Thymus (tissue), 11 donors: ENCODE results near the gene MAP7D1. TPM values are rescaled to one million over a fixed set of nuclear protein-coding genes. Genes with fewer than 3 reads are reported as not detected.
A peak's percentile ranks its signal among the peaks of the same experiment; 100 is the strongest.

Experiments used
- DNase-seq, 9 donors: peaks; one replicate each; pipeline ENCODE4 v3.0.0-alpha.2; 2013; ENCODE audit warnings: low spot score in 9 of 9, low read depth in 6 of 9, missing footprints in 1 of 9
- H3K27ac ChIP-seq, 2 donors: one replicate each; pipeline ENCODE4 v1.5.1; 2013; ENCODE audit warnings: control low read depth in 1 of 2, low read depth in 1 of 2, low read length in 1 of 2, mild to moderate bottlenecking in 1 of 2, moderate library complexity in 1 of 2
- H3K27me3 ChIP-seq, 2 donors: one replicate each; pipeline ENCODE4 v1.5.1; 2013; ENCODE audit warnings: low read length in 1 of 2; ENCODE audit not compliant: control insufficient read depth in 2 of 2, insufficient read depth in 1 of 2
- H3K36me3 ChIP-seq, 2 donors: one replicate each; pipeline ENCODE4 v1.5.1; 2013; ENCODE audit warnings: low read length in 1 of 2, mild to moderate bottlenecking in 1 of 2, moderate library complexity in 1 of 2; ENCODE audit not compliant: control insufficient read depth in 2 of 2, insufficient read depth in 2 of 2
- H3K4me1 ChIP-seq, 2 donors: one replicate each; pipeline ENCODE4 v1.5.1; 2013; ENCODE audit warnings: low read length in 2 of 2; ENCODE audit not compliant: control insufficient read depth in 2 of 2, insufficient read depth in 2 of 2
- H3K4me3 ChIP-seq, 2 donors: one replicate each; pipeline ENCODE4 v1.5.1; 2013; ENCODE audit warnings: low read length in 2 of 2, control low read depth in 1 of 2, mild to moderate bottlenecking in 1 of 2
- H3K9me3 ChIP-seq, 2 donors: one replicate each; pipeline ENCODE4 v1.5.1; 2013; ENCODE audit warnings: low read length in 1 of 2, mild to moderate bottlenecking in 1 of 2; ENCODE audit not compliant: control insufficient read depth in 2 of 2, insufficient read depth in 1 of 2
- WGBS: extraction: QIAGEN DNeasy Blood & Tissue Kit; methylation state at CpG from one replicate; pipeline ENCODE4 v1.1.7; 2013; 5-methylcytosine and 5-hydroxymethylcytosine counted together
- polyA plus RNA-seq: library from polyadenylated mRNA; stranded (reverse); fragments of 200-250 nt; gene quantifications from one replicate; pipeline ENCODE4 v1.2.3, GENCODE V29; 2013
- total RNA-seq: library from RNA; stranded (reverse); fragments of 120-200 nt; gene quantifications from one replicate; pipeline ENCODE4 v1.2.4, GENCODE V29; 2013
- donor health status: healthy.

The MAP7D1 gene
- total and polyA plus RNA-seq, 2 donors: 31.9 to 68.6 TPM

- Histone ChIP-seq H3K36me3 (peaks cover 27 to 33% of the 10 kb centered on the region in 2 donors), H3K27ac (peak overlapping the region in 1 of 2 donors; percentile 62), H3K4me3 (no peak overlapping the region), H3K9me3 (no peaks in the 10 kb centered on the region), H3K27me3 (no peaks in the 10 kb centered on the region), H3K4me1 (no peaks in the 10 kb centered on the region)
- WGBS: 73% methylated on average over 7 of the region's 7 CpGs
- peak in 1 of 9 donors; percentile 28 for DNase-seq
Observed at GRCh38 chr1:36134505-36135329, 21.2 kb upstream of the MAP7D1 start.

DNA sequence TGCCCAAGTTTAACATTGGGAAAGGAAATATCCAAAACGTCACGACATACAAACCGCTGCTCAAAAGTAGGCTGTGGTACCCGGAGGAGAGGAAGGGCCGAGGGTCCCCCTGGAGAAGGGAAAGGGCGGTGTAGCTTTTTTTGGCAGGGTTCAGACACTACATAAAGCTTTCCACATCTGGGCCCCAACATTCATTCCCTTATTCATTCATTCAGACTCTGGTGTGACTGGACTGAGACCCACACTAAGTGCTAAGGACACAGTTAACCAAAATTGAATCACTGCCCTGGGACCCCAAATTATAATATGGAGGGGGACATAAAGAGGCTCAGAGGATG is 20.7 kb upstream of the MAP7D1 start:
- 92% methylated on average over 6 of the region's 6 CpGs for WGBS

DNA sequence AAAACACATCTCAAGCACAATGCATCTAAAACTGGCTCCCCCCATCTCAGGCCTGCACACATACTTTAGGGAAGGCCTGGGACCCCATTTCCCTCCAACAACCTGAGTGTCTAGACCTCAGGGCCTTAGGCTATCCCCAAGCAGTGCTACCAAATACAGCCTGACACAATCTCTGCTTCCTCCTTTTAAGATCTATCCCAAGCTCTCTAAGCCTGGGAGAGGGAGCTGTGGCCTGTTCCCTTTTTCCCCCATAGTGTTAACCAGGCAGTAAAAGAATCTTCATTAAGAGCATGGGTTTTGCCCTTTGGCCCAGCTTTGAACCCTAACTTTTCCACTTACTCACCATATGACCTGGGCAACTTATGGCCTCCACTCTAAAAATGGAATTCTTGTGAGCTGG is 20.2 kb upstream of the MAP7D1 start:
- Histone ChIP-seq H3K9me3 (no peaks in the 10 kb centered on the region), H3K4me3 (no peak overlapping the region), H3K4me1 (no peaks in the 10 kb centered on the region), H3K27ac (peak overlapping the region in 1 of 2 donors; percentile 22), H3K27me3 (no peaks in the 10 kb centered on the region), H3K36me3 (peaks cover 36 to 39% of the 10 kb centered on the region in 2 donors)
- DNase-seq: no peak

More for the DNA sequence above, 20.7 kb upstream of the MAP7D1 start:
- peaks cover 33 to 38% of the 10 kb centered on the region in 2 donors for H3K36me3 ChIP-seq
- H3K27ac ChIP-seq: peak overlapping the region in 1 of 2 donors; percentile 62
- DNase-seq: no peak
- no peaks in the 10 kb centered on the region for H3K4me1 ChIP-seq
- H3K27me3 ChIP-seq: no peaks in the 10 kb centered on the region
- H3K9me3 ChIP-seq: no peaks in the 10 kb centered on the region
- H3K4me3 ChIP-seq: no peak overlapping the region

DNA sequence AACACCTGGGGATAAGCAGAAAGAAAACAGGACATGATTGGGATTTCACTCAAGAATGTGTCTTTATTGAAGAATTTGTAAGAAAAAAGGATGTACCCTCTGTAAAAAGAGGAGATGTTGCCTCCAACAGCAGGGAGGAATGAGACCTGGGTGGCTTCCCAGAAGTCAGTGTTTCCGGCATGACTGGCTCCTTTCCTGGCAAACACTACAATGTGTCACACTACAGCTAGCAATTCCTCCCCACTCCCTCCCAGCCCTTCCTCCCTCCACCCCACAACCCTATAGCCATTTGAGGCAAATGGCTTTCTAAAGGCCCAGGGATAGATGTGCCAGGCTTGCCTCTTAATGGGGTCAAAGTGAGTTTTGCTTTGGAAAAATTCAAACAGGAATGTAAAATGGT is 19.4 kb upstream of the MAP7D1 start:
- H3K27ac ChIP-seq: peak overlapping the region; percentile 7 to 53
- 89% methylated on average over 1 of the region's 1 CpG for WGBS
- no peaks in the 10 kb centered on the region for H3K9me3 ChIP-seq
- H3K27me3 ChIP-seq: no peaks in the 10 kb centered on the region
- H3K4me3 ChIP-seq: no peak overlapping the region
- H3K4me1 ChIP-seq: no peaks in the 10 kb centered on the region
- DNase-seq: no peak
- peaks cover 36 to 39% of the 10 kb centered on the region in 2 donors for H3K36me3 ChIP-seq

DNA sequence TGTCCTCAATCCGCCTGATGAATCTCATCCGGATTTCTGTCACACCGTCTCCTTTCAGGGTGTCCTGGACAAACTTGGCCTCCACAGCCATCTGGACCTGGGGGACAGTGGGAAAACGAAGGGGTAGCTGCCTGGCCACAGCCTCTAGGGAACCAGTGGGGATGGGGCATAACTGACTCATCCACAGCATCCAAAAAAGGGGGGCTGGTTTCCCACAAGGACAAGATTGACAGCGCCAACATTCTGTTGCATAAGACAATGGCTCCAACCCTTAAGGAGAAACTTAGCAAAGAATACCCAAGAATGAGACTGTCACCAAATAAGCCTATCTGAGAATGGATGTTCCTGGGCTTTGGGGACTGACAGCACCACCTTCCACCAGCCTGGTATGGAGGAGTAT is 18.7 kb upstream of the MAP7D1 start:
- Histone ChIP-seq H3K27me3 (no peaks in the 10 kb centered on the region), H3K9me3 (no peaks in the 10 kb centered on the region), H3K36me3 (peaks cover 36 to 42% of the 10 kb centered on the region in 2 donors), H3K4me3 (no peak overlapping the region), H3K4me1 (peaks cover 2 to 3% of the 10 kb centered on the region in 2 donors), H3K27ac (peak overlapping the region in 1 of 2 donors; percentile 37)
- 78% methylated on average over 5 of the region's 5 CpGs for WGBS
- DNase-seq: no peak

- WGBS: 97% methylated on average over 3 of the region's 3 CpGs
- H3K4me1 ChIP-seq: peaks cover 3 to 4% of the 10 kb centered on the region in 2 donors
- peaks cover 36 to 42% of the 10 kb centered on the region in 2 donors for H3K36me3 ChIP-seq
- no peak overlapping the region for H3K4me3 ChIP-seq
- DNase-seq: no peak
- no peak overlapping the region for H3K27ac ChIP-seq
- no peaks in the 10 kb centered on the region for H3K27me3 ChIP-seq
- no peaks in the 10 kb centered on the region for H3K9me3 ChIP-seq
Observed at GRCh38 chr1:36137776-36138175, 18.2 kb upstream of the MAP7D1 start.

- no peak overlapping the region for H3K27ac ChIP-seq
- no peaks in the 10 kb centered on the region for H3K9me3 ChIP-seq
- peaks cover 36 to 44% of the 10 kb centered on the region in 2 donors for H3K36me3 ChIP-seq
- H3K4me3 ChIP-seq: no peak overlapping the region
- H3K4me1 ChIP-seq: peaks cover 3 to 4% of the 10 kb centered on the region in 2 donors
- DNase-seq: no peak
- H3K27me3 ChIP-seq: no peaks in the 10 kb centered on the region
- 97% methylated on average over 5 of the region's 5 CpGs for WGBS
Observed at GRCh38 chr1:36139521-36139920, 16.4 kb upstream of the MAP7D1 start.

DNA sequence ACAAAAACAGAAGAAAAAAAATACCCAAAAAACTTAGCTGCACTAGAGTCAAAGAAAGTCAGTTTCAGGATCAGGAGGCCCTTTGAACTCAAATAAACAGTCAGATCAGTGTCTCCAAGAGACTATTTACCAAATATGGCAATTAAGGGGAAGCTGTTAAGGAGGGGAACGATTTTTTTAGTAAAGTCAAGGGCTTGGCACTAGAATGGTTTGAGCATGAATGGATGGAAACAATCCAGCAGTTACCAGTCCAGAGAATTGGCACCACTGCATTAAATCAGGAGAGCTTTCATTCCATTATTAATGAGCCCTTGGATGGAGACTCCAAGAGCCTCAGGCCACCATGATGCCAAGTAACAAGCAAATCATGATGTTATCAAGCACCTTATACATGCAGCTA is 13.8 kb upstream of the MAP7D1 start:
- H3K4me1 ChIP-seq: peaks cover 3 to 4% of the 10 kb centered on the region in 2 donors
- no peak overlapping the region for H3K4me3 ChIP-seq
- H3K36me3 ChIP-seq: peaks cover 29 to 31% of the 10 kb centered on the region in 2 donors
- WGBS: 22% methylated on average over 1 of the region's 1 CpG
- peak overlapping the region in 1 of 2 donors; percentile 3 for H3K27ac ChIP-seq
- no peak for DNase-seq
- H3K27me3 ChIP-seq: no peaks in the 10 kb centered on the region
- H3K9me3 ChIP-seq: no peaks in the 10 kb centered on the region

DNA sequence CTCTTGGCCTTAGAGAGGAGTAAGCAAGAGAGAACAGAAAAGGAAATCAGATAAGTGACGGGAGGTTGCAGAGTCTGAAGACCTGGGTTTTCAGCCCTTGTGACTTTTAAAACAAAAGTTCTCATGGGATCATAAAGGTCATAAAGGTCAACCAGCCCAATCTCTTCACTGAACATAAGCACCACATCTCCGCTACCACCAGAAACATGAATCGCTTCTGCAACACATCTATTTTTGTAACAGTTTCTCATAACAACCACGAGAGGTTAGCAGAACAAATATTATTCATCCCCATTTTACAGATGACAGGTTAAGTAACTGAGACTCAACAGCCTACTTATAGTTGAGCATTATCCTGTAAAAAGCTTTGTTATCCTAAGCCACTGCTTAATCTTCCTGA is 12.5 kb upstream of the MAP7D1 start:
- no peak for DNase-seq
- Histone ChIP-seq H3K27ac (no peak overlapping the region), H3K27me3 (no peaks in the 10 kb centered on the region), H3K4me1 (peaks cover 4 to 5% of the 10 kb centered on the region in 2 donors), H3K9me3 (no peaks in the 10 kb centered on the region), H3K36me3 (peaks cover 16 to 19% of the 10 kb centered on the region in 2 donors), H3K4me3 (no peak overlapping the region)
- WGBS: 97% methylated on average over 4 of the region's 4 CpGs
